ENCODE results near the gene STBD1.

DNA sequence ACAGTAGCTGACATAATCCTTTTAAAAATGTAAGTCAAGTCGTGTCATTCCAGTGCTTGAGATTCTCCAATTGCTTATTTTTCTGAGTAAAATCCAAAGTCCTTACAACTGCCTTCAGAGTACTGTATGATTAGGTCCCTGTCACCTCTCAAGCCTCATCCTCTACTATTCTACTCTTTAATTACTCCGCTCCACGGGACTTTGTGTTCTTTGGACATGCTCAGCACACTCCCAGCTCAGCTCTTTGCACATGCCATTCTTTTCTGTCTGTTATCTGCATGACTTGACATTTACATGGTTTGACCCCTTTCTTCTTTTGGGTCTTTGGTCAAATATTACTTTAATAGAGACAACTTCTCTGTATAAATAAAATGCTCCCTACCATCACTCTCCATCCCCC, 39.9 kb upstream of the STBD1 start:
- TF ChIP-seq CREB1 (IDR thresholded peaks at IDR 0.05; ENCODE audit: low read depth) (no peak), MAX (IDR thresholded peaks at IDR 0.05) (no peak), RAD21 (IDR thresholded peaks at IDR 0.05; ENCODE audit: low read depth) (no peak), NFIC (IDR thresholded peaks at IDR 0.05) (no peak), CEBPB (IDR thresholded peaks at IDR 0.05) (no peak), FOXM1 (IDR thresholded peaks at IDR 0.05; ENCODE audit: borderline replicate concordance, low read depth) (no peak), USF1 (IDR thresholded peaks at IDR 0.05) (no peak), TEAD4 (IDR thresholded peaks at IDR 0.05) (no peak), TAF1 (IDR thresholded peaks at IDR 0.05; ENCODE audit: low read depth) (no peak), EGR1 (IDR thresholded peaks at IDR 0.05) (no peak)
- TF ChIP-seq, protein P1, sequence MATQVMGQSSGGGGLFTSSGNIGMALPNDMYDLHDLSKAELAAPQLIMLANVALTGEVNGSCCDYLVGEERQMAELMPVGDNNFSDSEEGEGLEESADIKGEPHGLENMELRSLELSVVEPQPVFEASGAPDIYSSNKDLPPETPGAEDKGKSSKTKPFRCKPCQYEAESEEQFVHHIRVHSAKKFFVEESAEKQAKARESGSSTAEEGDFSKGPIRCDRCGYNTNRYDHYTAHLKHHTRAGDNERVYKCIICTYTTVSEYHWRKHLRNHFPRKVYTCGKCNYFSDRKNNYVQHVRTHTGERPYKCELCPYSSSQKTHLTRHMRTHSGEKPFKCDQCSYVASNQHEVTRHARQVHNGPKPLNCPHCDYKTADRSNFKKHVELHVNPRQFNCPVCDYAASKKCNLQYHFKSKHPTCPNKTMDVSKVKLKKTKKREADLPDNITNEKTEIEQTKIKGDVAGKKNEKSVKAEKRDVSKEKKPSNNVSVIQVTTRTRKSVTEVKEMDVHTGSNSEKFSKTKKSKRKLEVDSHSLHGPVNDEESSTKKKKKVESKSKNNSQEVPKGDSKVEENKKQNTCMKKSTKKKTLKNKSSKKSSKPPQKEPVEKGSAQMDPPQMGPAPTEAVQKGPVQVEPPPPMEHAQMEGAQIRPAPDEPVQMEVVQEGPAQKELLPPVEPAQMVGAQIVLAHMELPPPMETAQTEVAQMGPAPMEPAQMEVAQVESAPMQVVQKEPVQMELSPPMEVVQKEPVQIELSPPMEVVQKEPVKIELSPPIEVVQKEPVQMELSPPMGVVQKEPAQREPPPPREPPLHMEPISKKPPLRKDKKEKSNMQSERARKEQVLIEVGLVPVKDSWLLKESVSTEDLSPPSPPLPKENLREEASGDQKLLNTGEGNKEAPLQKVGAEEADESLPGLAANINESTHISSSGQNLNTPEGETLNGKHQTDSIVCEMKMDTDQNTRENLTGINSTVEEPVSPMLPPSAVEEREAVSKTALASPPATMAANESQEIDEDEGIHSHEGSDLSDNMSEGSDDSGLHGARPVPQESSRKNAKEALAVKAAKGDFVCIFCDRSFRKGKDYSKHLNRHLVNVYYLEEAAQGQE (IDR thresholded peaks at IDR 0.05; ENCODE audit: low read depth): no peak
